Jurkat, Clone E6-1 (cell line): ENCODE measurements around the gene ARHGEF26.

Experiments used
- DNase-seq: peaks from one replicate; pipeline ENCODE4 v3.0.0-alpha.2; 2011; ENCODE audit warnings: low read depth, low spot score
- H3K4me3 ChIP-seq: 2 replicates; pipeline ENCODE4 v1.5.1; 2011; ENCODE audit warnings: mild to moderate bottlenecking, low read length, control low read depth, moderate library complexity

The ARHGEF26 gene

DNA sequence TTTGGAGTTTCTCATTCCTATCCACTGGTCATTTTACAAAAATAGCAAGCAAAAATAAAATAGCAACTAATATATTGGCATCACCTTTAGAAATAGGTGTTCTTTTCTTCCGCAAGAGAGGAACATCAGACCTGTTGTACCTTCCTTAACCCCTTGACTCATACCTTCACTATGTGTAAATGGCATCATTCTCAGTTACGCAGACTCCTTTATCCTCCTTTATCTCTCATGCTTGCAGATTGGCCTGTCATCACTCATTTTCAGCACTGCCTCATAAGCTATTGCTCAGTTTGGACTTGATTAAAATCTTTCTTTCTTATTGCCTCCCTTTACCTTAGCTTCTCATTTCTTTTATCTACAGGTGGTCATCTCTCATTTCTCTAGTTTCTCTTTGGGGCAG lies 21.4 kb downstream of the ARHGEF26 start:
- DNase-seq = no peak
- no peak overlapping the region for H3K4me3 ChIP-seq

DNA sequence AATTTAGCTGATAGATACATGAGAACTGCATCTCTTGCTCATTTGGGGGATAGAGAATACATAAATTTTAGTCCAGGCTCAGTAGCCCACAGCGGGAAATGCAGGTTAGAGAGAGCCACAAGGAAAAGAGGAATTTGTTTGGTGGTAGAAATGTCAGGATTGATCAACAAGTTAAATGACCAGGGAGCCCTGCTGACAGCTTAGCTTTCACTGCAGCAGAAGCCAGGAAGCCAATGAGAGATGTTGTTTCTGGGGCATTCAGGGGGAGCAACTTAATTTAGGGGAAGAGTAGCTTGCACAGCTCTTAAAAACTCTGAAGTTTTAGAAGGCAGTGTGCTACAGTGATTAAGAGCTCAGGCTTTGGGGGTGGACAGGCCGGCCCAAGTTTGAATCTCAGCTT lies 22.7 kb downstream of the ARHGEF26 start:
- DNase-seq = no peak

DNA sequence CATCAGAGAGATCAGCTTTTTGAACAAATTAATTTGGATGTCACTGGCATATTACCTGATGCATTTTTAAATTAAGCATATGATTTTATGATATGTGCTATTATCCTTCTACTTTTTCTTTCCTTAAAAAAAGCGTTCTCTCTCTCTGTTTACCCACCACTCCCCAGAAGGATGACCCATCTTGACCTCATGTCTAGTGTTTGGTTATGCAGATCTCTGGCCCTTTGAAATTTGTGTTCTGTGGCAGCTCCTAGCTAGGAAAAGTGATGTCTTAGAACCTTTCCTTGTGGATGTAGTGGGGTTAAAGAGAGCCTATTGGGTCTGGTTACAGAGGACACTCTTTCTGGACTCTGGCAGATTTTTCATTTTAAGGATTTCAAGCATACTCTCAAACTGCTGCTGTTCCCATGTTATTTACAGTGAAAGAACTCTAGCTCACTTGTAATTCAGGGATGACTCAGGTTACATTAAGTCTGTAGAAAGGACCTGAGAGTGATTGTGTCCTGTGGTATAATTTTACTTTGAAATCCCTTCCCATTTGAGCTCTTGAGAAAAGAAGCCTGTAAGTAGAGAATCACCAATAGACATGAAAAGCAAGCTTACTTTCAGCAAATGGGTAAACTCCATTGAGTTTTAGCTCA lies 23.8 kb downstream of the ARHGEF26 start:
- H3K4me3 ChIP-seq = no peak overlapping the region
- DNase-seq = no peak

More for the DNA sequence above, 22.7 kb downstream of the ARHGEF26 start:
- no peak overlapping the region for H3K4me3 ChIP-seq

DNA sequence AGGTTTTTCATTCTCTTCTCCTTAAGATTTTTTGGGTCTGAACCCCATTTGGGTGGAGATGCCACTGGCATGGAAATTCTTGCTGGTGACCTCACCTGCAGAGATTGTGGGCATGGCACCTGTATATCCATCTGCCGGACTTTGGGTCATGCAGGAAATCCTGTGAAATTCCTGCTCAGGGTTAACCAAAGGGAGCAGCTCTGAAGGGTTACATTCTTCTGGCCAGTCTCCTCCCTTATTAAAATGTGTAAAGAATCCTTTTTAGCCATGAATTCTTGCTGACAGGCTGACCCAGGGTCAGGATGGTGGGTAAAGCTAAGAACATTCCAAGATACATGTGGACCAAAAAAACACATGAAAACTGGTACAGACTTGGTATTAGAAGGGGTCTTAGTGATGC lies 27.4 kb downstream of the ARHGEF26 start:
- no peak for DNase-seq
- no peak overlapping the region for H3K4me3 ChIP-seq

DNA sequence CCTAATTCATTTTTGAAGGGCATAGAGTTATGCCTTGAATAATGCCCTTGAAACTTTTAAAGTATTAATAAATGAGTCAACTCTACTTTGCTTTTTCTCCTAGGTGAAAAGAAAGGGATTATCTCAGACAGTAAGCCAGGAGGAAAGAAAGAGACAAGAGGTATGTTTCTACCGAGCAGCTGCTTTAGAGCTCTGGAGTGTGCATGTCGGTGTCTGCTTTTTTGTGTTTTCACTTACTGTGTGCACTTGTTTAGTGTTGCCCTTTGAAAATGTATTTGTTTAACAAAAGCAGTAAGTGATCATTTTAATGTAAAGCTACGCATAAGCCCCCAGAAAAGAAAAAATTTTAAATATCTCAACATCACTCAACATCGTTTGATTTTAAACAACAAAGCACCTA lies 28.1 kb downstream of the ARHGEF26 start:
- DNase-seq = no peak
- no peak overlapping the region for H3K4me3 ChIP-seq

DNA sequence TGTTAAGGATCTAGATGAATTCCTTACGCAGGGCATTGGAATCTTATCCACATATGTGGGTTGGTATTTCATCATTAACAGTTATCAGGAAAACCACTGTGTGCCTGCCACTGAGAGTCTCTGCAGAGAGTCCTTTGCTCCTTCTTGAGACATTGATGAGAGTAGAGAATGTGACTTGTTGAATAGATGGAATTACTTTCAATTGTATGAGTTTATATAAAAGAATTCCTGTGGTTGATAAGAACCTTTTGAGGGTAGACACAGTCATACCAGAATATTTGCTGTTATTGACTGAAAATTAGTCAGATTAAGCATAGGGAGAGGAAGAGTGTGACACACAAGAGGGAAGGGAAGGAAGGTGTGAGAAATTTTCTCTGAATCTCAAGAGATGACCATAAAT lies 30.8 kb downstream of the ARHGEF26 start:
- DNase-seq = no peak
- H3K4me3 ChIP-seq = no peak overlapping the region

DNA sequence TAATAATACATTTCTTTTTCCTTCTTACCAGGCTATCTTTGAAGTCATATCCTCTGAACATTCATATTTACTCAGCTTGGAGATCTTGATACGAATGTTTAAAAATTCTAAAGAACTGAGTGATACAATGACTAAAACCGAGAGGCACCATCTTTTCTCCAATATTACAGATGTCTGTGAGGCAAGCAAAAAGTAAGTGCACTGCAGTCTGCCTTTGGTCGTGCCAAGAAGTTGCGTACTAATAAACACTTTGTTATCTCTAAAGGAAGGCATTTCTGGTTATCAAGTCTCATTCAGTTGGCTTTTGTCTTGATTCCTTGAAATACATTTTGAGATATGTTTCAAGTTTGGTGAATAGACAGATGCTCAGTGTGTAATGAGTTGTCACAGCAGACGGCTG lies 31.6 kb downstream of the ARHGEF26 start:
- DNase-seq = no peak
- no peak overlapping the region for H3K4me3 ChIP-seq

DNA sequence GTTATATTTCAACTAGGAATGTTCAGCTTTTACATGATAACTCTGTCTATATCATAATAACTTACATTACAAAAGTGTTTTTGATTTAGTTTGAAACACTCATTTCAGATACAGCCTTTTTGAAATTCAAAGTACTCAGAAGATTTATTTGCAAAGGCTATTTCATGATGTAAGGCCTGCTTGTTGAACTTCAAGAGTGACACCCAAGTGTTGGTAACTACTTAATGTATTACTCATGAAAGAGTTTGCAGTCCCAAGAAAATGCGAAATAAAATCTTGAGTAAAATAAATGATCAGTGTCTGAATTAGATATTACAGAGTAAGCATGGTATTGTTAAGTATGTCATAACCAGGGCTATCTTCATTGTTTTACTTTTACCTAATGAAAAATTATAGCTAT lies 35.3 kb downstream of the ARHGEF26 start:
- no peak overlapping the region for H3K4me3 ChIP-seq
- DNase-seq = no peak

DNA sequence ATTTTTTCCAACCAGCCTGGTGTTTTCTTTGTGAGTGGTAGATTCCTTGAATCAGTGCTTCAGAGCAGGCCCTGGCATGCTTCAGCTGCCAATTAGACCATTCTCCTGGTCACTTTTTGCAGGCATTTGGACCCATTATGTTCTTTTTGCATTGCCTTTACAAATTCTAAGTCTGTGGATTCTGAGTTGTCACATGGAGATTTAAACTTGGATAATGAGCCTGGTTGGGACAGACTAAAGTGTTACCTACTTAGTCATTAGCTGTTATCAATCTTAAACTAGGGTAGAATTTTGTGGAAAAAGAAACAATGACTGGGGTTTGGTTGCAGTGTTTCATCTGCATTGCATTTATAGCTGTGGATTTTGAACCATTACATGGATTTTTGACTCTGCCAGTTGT lies 40.6 kb downstream of the ARHGEF26 start:
- no peak for DNase-seq
- no peak overlapping the region for H3K4me3 ChIP-seq

DNA sequence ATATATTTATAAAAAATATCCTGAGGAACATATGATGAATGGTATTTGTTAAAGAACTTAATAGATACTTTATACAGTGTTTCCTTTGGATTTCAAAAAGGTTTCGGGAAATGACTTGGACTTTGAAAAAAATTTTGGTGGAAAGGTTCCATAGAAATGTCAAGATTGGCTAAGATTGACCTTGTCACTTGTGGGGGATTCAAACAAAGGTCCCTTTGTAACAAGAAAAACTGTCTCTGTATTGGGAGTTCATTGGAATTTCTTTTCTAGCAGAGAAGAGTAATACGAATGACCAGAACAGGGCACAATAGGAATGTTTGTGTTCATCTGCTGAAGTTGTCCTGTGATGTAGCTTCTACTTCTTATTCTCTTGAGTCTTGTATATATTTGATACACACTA lies 43.2 kb downstream of the ARHGEF26 start:
- no peak for DNase-seq
- H3K4me3 ChIP-seq = no peak overlapping the region

DNA sequence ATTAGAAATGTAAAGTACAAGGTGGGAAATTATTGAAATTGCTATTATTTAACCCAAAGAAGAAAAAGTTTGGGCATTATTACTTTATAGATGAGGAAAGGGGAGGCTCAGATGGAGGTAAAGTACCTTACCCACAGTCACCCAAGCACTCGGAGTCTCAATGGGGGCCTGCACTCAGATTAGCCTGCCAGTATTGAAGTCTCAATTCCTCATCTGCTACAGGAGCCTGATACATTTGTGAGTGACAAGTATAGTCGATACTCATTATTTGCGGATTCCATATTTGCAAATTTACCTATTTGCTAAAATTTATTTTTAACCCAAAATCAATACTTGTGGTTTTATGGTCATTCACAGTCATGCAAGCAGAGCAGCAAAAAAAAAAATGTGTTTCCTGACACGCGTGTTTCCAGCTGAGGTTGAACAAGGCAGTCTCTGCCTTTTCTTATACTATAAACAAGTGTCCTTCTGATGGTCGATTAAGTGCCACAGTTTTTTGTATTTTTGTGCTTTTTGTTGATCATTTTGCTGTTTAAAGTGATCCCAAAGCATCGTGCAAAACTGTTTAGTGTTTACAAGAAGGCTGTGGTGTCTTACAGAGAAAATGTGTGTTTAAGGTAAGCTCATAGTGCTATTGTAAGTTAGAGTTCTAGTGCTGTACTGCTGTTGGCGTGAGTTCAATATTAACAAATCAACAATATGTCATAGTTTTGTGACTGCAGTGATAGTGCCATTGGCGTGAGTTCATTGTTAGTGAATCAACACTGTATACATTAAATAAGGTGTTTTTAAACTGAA lies 48.0 kb downstream of the ARHGEF26 start:
- no peak for DNase-seq
- no peak overlapping the region for H3K4me3 ChIP-seq

DNA sequence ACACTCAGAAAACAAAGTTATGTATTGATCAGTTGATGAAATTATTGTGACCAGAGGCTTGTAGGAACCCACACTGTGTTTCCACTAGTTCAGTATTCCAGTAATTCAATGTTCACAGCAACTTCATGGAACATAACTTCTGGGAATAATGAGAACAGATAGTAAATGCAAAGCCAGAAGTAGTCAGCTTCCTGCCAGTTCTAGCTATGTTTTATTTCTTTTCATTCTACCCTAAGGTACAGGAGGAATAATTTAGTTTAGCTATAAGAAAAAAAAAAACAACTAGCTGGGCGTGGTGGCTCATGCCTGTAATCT lies 48.6 kb downstream of the ARHGEF26 start:
- no peak for DNase-seq
- H3K4me3 ChIP-seq = no peak overlapping the region

DNA sequence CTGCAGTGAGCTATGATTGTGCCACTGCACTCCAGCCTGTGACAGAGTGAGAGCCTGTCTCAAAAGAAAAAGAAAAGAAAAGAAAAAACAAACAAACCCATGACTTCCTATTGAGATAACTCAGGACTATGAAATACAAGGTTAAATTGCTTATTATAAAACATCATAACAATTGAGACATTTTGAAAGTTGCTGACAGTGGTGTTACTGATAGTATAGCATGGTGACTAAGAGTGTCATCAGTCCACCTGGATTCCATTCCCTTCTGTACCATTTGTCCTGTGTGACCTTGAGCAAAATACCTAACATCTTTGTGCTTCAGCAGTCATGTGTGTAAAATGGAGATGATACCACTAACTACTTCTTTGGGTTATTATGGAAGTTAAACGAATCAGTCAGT lies 49.1 kb downstream of the ARHGEF26 start:
- DNase-seq = no peak
- H3K4me3 ChIP-seq = no peak overlapping the region

DNA sequence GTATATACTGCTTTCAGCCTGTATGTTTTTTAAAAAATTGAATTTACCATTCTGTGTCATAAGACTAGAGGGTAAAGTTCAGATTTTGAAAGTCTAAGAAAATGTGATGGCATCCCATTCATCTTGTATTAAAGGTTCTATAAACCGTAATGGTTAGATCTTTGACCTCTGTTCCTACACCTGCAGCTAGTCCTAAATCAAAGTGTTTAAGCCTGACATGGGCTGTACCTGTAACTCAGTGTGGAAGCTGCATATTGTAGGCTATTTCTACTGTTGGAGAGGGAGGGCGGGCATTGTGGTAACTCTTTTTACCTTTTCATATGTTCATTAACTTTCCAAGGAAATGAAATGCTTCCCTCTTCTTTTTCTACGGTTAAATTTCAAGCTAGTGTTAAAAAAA lies 53.9 kb downstream of the ARHGEF26 start:
- DNase-seq = no peak
- no peak overlapping the region for H3K4me3 ChIP-seq

DNA sequence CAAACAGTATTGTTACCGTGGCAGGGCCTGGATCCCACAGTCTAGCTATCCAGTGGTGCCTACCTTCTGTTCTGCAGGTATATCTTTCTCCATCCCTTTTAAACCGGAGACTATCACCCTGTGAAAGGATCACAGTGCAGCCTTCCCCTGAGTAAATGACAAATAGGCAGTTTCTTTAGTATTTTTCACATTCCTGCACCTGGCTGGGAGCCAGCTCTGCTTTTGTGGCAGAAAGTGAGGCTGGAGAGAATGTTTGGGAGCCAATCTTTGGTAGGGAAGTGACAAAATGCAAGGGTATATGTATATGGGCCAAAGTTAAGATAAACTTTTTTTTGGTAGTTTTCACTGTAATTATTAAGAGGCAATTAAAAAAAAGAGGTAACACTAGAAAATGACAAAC lies 54.8 kb downstream of the ARHGEF26 start:
- no peak for DNase-seq
- H3K4me3 ChIP-seq = no peak overlapping the region

DNA sequence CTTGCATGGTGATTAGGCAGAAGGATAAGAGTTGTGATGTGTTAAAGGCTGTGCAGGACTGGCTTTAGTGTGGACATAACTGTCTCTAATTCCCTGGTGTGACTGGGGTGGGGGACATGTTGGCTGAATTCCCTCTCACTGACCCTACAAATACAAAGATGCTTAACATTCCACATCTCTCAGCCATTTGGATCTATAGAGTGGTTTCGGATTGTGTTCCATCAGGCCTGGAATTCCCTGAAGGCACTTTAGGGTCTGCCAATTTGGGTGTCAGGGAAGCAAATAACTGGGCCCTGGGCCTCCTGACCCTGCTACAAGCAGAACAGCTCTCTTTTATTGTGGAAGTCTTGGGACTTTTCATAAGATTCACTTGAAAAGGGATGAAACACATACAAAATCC lies 56.2 kb downstream of the ARHGEF26 start:
- no peak for DNase-seq
- H3K4me3 ChIP-seq = no peak overlapping the region

DNA sequence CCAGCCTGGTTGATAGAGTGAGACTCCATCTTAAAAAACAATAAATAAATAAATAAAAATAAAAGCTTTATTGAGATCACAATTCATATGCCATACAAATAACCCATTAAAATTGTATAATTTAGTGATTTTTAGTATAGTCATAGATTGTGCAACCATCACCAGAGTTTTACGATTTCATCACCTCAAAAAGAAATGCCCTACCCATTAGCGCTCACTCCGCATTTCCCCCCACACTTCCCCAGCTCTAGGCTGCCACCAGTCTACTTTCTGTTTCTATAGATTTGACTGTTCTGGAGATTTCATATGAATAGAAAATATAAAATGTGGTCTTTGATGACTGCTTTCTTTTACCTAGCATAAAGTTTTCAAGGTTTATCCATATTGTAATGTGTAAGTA lies 57.0 kb downstream of the ARHGEF26 start:
- DNase-seq = no peak
- H3K4me3 ChIP-seq = no peak overlapping the region

DNA sequence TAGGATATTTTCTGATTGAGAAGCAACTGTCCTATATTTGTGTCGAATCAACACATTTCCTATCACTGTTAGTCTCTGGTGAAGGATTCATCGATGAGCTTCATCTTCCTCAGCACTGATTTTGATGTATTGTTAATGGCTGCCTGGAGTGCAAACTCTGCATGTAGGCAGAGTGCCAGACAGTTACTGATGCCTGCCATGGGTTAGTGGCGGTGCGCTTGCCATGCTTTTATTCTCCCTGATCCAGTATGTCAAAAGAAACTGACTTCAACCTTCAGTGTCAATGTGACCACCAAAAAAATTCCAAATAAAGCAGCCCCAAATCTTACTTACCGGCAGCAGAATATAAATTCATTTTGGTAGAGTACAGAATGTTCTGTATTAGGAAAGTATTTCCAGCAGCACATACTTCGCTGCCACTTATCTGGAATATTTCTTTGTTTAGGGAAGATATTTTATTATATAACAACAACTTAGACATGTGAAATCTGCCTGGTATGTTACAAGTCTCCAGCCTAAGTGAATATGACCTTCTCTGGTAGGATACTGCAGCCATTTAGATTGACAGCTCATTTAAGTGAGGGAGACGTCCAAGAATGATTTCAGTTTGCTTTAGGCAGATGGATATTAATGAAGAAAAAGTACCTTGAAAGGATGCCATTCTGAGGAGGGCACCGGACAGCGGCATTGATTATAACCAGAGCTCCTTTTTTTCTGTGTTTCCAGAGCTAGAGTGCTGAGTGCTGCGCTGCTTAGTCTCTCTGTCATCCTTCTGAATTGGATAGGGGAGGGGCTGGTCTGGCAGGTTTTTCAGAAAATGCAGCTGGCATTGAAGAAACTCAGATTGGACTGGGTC lies 59.9 kb downstream of the ARHGEF26 start:
- DNase-seq = no peak
- H3K4me3 ChIP-seq = no peak overlapping the region

DNA sequence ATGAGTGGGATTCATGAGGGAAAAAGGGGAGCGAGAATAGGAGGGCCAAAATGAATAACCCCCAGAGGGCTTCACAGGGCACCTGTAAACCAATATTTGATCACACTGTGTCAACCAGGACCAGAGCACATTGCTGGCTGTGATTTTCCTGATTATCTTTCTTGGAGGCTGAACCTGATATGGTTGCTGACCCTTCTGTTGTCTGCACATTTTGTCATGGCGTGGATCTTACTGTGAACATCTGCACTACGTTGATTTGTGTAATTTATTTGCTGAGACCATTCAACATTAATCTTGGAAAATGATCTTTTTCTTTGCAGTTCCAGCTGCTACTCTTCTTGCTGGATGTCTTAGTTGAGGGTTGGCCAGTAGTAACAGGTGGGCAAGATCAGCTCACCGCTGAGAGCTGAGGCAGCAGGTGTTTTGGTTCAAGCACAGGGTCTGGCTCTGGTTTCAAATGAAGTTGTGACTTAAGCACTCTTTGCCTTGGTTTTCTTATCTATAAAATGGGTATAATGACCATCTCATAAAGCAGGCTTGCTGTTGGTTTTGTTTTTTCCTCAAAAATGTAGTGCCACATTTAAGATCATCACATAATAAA lies 61.2 kb downstream of the ARHGEF26 start:
- DNase-seq = no peak

DNA sequence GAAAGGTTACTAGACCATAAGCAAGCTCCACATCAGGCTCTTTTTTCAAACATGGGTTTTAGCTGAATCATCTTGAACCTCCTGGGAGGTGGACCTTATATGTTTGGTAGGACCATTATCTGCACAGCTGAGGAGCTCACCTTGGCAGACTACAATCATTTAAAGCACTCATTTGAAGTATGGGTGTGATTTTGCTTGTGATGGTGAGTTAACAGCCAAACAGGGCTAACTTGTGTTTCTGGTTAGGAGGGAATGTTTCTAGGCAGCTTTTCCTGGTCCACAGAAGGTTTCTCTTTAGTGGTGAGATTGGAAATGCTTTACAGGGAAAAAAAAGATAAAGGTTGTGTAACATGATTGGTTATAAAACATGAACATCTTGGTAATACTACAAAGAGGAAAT lies 61.8 kb downstream of the ARHGEF26 start:
- no peak overlapping the region for H3K4me3 ChIP-seq
- DNase-seq = no peak

More for the DNA sequence above, 61.2 kb downstream of the ARHGEF26 start:
- no peak overlapping the region for H3K4me3 ChIP-seq
